ENCODE measurements around the gene ROGDI.

- TF ChIP-seq ZC3H10 (CRISPR knock-in tag; IDR thresholded peaks at IDR 0.05) (no peak), CREB5 (CRISPR knock-in tag; IDR thresholded peaks at IDR 0.05; ENCODE audit: low read depth) (no peak), ZNF70 (CRISPR knock-in tag; IDR thresholded peaks at IDR 0.05) (no peak)
Measured at GRCh38 chr16:4801051-4801961, 1.1 kb downstream of the ROGDI start.

Measured in SK-N-SH treated with all-trans-retinoic acid at 6 μM for 48 hours (cell line).